IPS-18c (cell line): Measurements from ENCODE around the gene WDR91.
"Not testable (repeated sequence)": the region's sequence is repeated elsewhere in the genome, so short reads cannot be mapped to it uniquely, and the experiment has no call there.

Experiments used
- H3K4me3 ChIP-seq: 2 replicates; pipeline ENCODE4 v1.7.0; 2013; ENCODE audit warnings: low read depth, mild to moderate bottlenecking, low read length, moderate library complexity; ENCODE audit not compliant: insufficient read depth
- H3K9me3 ChIP-seq: one replicate; pipeline ENCODE4 v1.6.1; 2013; ENCODE audit warnings: mild to moderate bottlenecking, low read length, moderate library complexity; ENCODE audit not compliant: control insufficient read depth, insufficient read depth

WDR91 gene

GRCh38 chr7:135189221-135189662, 22.1 kb downstream of the WDR91 start:
- H3K9me3 ChIP-seq = no peaks in the 10 kb centered on the region
- H3K4me3 ChIP-seq = no peak overlapping the region

GRCh38 chr7:135188298-135188984, 22.9 kb downstream of the WDR91 start:
- Histone ChIP-seq H3K4me3 (no peak overlapping the region), H3K9me3 (no peaks in the 10 kb centered on the region)

GRCh38 chr7:135186841-135187253, 24.5 kb downstream of the WDR91 start:
- no peak overlapping the region for H3K4me3 ChIP-seq
- no peaks in the 10 kb centered on the region for H3K9me3 ChIP-seq

GRCh38 chr7:135186261-135186540, 25.1 kb downstream of the WDR91 start:
- no peaks in the 10 kb centered on the region for H3K9me3 ChIP-seq

GRCh38 chr7:135185471-135186260, 25.7 kb downstream of the WDR91 start:
- Histone ChIP-seq H3K4me3 (no peak overlapping the region), H3K9me3 (no peaks in the 10 kb centered on the region)

More at GRCh38 chr7:135186261-135186540, 25.1 kb downstream of the WDR91 start:
- no peak overlapping the region for H3K4me3 ChIP-seq

GRCh38 chr7:135184254-135184841, 27.0 kb downstream of the WDR91 start:
- Histone ChIP-seq H3K4me3 (no peak overlapping the region), H3K9me3 (no peaks in the 10 kb centered on the region)

GRCh38 chr7:135183478-135183877, 27.8 kb downstream of the WDR91 start:
- Histone ChIP-seq H3K4me3 (no peak overlapping the region), H3K9me3 (peaks cover 1% of the 10 kb centered on the region)

GRCh38 chr7:135181929-135182678, 29.2 kb downstream of the WDR91 start:
- Histone ChIP-seq H3K4me3 (no peak overlapping the region), H3K9me3 (peaks cover 2% of the 10 kb centered on the region)

- Histone ChIP-seq H3K9me3 (peaks cover 2% of the 10 kb centered on the region), H3K4me3 (no peak overlapping the region)
These were observed 29.9 kb downstream of the WDR91 start for GRCh38 chr7:135181261-135181928.

- H3K9me3 ChIP-seq = peaks cover 2% of the 10 kb centered on the region
These were observed 31.2 kb downstream of the WDR91 start for GRCh38 chr7:135180122-135180521.

GRCh38 chr7:135179321-135179925, 31.9 kb downstream of the WDR91 start:
- Histone ChIP-seq H3K4me3 (no peak overlapping the region), H3K9me3 (peaks cover 2% of the 10 kb centered on the region)

More at GRCh38 chr7:135180122-135180521, 31.2 kb downstream of the WDR91 start:
- no peak overlapping the region for H3K4me3 ChIP-seq

GRCh38 chr7:135178364-135178763, 33.0 kb downstream of the WDR91 start:
- Histone ChIP-seq H3K4me3 (no peak overlapping the region), H3K9me3 (peaks cover 2% of the 10 kb centered on the region)

GRCh38 chr7:135177028-135177696, 34.2 kb downstream of the WDR91 start:
- Histone ChIP-seq H3K4me3 (no peak overlapping the region), H3K9me3 (peaks cover 2% of the 10 kb centered on the region)

- Histone ChIP-seq H3K4me3 (no peak overlapping the region), H3K9me3 (peaks cover 2% of the 10 kb centered on the region)
These were observed 35.4 kb downstream of the WDR91 start for GRCh38 chr7:135175931-135176330.

- Histone ChIP-seq H3K9me3 (peaks cover 2% of the 10 kb centered on the region), H3K4me3 (no peak overlapping the region)
These were observed 36.4 kb downstream of the WDR91 start for GRCh38 chr7:135174941-135175340.

GRCh38 chr7:135173916-135174315, 37.4 kb downstream of the WDR91 start:
- not testable (repeated sequence) for H3K4me3 ChIP-seq, H3K9me3 ChIP-seq
